GM19452 (cell line): ENCODE data around the gene GNPTAB.

Source experiments
- ATAC-seq: cut with Tn5 transposase; IDR thresholded peaks from one replicate; pipeline ENCODE4 v1.9.1; 2021; ENCODE audit not compliant: unreplicated experiment

GNPTAB gene

DNA sequence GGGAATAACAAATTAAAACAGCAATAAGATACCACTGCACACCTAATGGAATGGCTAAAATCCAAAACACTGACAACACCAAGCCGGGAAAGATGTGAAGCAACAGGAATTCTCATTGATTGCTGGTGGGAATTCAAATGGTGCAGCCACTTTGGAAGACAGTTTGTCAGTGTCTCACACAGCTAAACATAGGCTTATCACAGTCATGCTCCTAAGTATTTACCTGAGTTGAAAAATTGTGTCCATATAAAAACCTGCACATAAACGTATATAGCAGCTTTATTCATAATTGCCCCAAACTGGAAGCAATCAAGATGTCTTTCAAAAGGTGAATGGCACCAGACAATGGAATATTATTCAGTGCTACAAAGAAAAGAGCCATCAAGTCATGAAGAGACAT lies 21.6 kb downstream of the GNPTAB start:
- no peak for ATAC-seq

- ATAC-seq = no peak
Observed at GRCh38 chr12:101806265-101806664, 24.5 kb downstream of the GNPTAB start.

DNA sequence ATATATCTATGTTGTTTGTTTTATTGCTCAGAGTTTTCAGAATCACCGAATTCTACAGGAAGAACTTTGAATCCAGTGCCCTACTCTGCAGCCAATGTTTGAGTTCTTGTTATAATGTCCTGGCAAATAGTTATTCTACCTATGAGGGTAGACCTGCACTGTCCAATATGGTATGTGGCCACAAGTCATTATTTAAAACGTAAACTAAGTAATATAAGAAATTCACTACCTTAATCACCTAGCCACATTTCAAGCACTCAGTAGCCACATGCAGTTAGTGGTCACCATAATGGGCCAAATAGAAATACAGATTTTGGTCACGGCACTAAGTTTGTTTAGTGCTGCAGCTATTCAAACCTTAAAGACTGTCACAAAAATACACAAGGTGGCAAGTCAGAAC lies 26.4 kb downstream of the GNPTAB start:
- no peak for ATAC-seq

DNA sequence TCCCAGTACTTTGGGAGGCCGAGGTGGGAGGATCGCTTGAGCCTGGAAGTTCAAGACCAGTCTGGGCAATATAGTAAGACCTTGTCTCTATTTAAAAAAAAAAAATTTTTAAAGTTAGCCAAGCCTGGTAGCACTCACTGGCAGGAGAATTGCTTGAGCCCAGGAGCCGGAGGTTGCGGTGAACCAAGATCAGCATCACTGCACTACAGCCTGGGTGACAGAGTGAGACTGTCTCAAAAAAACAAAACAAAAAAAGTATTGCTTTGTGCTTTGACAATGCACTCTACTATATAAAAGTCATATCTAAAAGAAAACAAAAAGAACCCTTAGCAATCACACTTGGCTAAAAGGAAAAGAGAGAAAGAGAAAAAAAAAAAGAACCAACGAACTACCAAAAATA lies 26.8 kb downstream of the GNPTAB start:
- no peak for ATAC-seq

- ATAC-seq = no peak
Observed at GRCh38 chr12:101802486-101802885, 28.3 kb downstream of the GNPTAB start.

- no peak for ATAC-seq
Observed at GRCh38 chr12:101799774-101800173, 31.0 kb downstream of the GNPTAB start.

DNA sequence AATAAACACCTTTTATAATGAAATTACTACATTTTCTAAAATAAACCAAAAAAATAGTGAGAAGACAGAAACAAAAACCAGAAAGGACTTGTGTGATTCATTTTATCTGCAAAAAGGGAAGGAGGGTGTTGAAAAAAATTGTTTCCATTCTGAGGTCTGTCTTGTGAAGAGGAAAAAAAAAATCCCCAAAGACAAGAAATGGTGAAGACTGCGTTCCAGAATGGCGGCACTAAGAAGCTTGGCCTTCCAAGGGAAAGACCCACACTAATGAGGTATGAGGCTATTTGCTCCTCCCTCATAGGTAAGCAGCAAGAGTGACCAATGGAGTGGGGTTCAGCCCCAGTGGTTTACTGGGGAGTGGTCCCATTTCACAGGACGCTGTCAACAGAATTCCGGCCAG lies 35.0 kb downstream of the GNPTAB start:
- ATAC-seq = no peak

DNA sequence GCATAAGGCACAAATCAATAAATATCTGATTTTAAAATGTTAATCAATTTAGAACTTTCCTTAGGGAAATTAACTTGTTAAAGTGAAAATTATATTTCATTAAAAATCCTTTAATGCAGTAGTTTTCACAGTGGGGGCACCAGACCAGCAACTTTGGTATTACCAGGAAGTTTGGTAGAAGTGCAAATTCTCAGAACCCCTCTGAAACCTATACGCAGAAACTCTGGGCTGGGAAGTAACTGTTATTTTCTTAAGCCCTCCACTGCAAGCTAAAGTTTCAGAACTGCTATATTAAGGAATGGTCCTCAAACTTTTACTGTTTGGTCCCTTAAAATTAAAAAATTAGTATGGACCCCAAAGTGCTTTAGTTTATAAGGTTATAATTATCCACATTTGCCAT lies 35.7 kb downstream of the GNPTAB start:
- no peak for ATAC-seq

DNA sequence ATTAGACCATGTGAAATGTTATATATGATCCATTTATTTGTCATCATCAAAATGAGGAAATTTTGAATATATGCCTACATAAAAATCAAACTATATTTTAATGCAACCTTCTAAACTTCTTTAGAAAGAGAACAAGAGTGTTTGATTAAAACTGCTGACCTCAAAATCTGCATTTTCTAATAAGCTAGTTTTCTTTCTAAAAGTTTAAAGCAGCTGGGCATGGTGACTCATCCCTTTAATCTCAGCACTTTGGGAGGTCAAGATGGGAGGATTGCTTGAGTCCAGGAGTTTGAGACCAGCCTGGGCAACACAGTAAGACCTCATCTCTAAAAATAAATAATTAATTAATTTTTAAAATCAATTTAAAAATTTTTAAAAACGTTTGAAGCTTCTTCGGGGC lies 36.2 kb downstream of the GNPTAB start:
- no peak for ATAC-seq

- ATAC-seq = peak; percentile 66
Observed at GRCh38 chr12:101793401-101793800, 37.4 kb downstream of the GNPTAB start.

DNA sequence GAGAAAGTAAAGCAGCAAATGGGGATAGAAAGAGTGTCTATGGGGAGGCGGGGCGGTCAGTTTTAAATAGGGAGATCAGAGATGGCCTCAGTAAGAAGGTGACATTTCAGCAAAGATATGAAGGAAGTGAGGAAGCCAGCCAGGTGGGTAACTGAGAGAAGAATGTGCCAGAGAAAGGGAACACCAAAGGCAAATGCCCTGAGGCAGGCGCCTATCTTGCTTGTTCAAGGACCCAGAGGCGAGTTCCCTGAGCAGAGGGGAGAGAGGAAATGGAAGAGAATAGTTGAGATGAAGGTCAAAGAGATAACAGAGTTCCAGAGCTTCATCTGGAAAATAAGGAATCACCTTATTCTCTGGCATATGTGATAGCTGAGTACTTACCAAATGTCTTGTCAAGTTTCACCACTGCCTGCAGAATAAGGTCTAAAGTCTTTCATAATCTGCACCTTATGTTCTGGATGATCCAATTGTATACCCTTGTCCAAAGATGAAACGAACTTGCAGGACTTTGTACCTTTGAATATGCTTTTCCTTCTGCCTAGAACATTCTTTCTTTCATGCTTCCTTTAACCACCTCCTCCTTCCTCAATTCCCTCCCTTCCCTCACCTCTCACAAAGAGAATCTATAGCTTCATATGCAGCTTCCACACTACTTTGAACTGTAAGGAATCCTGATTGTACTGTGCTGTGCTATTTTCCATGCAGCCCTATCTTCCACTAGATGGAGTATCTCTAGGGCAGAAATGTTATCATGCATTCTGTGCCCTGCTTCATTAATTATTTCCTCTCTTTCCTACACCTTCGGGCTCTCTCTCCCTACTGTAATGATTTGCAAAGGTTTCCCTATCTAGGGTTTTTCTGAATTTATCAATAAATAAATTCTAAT lies 38.5 kb downstream of the GNPTAB start:
- no peak for ATAC-seq

- no peak for ATAC-seq
Observed at GRCh38 chr12:101789171-101789570, 41.6 kb downstream of the GNPTAB start.

DNA sequence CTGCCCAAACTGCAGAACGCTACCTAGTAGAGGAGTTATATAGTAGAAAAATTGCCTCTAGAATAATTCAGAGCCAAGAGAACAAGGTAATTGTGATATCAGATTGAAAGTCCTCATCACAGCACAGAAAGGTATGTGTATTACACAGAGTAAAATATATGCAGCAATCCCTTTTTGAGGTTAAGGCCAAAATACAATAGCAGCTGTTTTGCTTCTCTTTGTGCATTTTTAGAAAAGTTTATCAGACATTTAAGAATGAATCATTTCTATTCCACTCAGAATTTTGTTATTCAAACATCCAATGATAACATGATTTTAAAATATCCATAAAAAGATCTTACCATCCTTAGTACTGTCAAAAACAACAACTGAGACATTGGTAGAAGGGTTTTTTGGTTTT lies 45.1 kb downstream of the GNPTAB start:
- no peak for ATAC-seq

DNA sequence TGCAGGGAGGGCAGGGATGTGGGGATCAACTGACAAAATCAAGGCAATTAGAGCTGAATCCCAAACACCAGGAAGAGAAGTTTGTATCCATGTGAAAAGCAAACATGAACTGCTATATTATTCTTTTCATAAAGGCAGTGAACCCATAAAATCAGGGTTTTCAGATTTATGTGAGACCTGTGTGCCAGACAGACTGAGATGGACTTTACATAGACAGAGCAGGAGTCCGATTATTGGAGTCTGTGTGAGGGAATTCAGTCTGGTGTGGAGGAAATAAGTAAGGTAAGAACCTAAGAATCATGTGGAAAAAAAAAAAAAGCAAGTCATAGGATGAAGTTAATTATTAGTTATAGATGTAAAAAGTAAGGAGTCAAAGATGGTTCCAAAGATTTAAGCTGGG lies 46.4 kb downstream of the GNPTAB start:
- no peak for ATAC-seq

DNA sequence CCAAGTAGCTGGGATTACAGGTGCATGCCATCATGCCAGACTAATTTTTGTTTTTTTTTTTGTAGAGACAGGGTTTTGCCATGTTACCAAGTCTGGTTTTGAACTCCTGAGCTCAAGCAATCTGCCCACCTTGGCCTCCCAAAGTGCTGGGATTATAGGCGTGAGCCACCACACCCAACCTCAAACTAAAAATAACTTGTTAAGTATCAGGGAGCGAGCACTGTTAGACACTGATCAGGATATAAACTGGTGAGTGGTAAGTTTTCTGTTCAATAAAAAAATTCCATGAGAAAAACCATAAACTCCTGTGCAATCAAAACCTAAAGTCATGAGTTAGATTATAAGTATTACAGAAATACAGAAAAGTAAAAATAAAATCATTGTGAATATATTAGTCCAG lies 46.9 kb downstream of the GNPTAB start:
- ATAC-seq = no peak

GRCh38 chr12:101783150-101783549 lies 47.6 kb downstream of the GNPTAB start:
- ATAC-seq = no peak

DNA sequence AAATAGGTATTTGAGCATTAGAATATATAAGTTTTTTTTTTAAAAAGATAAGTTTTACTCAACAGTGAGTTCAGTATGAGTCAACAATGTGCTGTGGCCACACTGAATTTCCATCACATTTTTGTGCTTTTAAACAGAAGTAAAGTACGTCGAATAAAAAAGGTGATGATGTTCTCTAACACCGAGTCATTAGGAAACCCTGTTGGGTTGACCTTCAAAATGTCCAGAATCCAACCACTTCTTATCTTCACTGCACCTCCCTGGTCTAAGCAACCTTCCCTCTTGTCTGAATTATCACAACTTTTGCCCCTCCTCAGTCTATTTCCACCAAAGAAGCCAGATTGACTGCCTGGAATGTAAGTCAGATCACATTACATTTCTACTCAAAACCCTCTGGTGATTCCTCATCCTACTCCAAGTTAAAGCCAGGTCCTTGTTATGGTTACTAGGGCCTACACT lies 48.5 kb downstream of the GNPTAB start:
- ATAC-seq = no peak

DNA sequence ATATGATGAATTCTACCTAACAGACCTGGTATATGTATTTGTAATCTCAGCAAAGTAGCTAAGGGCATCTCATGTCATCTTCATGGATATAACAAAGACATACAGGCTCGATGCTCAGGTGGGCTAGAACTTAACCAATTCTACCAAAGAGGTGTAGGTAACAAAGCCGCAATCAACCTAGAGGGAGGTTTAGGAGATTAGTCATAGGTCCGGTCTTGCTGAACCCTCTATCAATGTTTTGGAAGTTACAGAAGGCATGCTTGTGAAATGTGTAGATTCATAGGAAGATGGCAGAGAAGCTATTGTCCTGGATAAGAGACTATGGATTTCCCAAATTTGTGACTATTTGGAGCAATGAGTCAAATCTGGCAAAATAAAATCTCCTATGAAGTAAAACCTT lies 48.9 kb downstream of the GNPTAB start:
- ATAC-seq = no peak

- no peak for ATAC-seq
Observed at GRCh38 chr12:101780599-101780998, 50.2 kb downstream of the GNPTAB start.

- no peak for ATAC-seq
Observed at GRCh38 chr12:101779626-101780025, 51.1 kb downstream of the GNPTAB start.

DNA sequence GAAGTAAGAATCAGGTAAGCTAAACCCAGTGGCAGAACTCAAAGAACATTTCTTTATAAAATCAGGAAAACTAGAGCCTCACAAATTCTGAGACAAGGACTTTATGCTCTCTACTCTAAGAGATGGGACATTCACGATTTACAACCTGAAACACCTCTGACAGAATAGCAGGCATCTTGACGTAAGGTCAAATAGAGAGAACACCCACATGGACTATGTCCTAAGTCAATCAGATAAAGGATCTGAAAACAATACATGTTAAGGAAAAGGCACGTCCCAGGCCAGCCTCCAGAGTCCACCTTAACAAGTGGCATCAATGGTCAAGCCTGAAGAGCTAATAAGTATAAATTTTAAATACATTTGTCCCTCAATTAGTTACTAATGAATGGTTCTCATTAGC lies 51.6 kb downstream of the GNPTAB start:
- no peak for ATAC-seq

DNA sequence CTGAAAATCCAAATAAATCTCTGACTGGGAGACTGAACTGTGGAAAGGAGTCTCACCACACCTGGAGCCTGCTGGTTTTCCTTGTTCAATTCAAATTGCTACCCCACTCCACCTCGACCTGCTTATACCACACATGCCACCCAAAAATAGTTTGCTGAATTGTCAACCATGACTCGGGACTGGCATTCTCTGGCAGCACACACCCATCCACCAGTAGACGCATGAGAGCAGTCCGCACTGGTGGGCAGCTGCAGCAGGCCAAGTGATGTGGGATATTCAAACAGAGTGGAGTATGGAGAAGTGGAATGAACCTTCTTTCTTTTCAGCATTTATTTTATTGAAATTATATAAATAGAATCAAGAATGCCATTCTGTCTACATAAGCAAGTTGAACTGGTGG lies 52.8 kb downstream of the GNPTAB start:
- no peak for ATAC-seq

- no peak for ATAC-seq
Observed at GRCh38 chr12:101777485-101777884, 53.3 kb downstream of the GNPTAB start.
